NCI-H1930 (cell line): ENCODE measurements around the gene ITGA3.
A peak's percentile ranks its signal among the peaks of the same experiment; 100 is the strongest.

Source experiments
- DNase-seq, 2 experiments: peaks; one replicate each; lab custom pipeline; 2025; lab: John Stamatoyannopoulos, UW

The ITGA3 gene

DNA sequence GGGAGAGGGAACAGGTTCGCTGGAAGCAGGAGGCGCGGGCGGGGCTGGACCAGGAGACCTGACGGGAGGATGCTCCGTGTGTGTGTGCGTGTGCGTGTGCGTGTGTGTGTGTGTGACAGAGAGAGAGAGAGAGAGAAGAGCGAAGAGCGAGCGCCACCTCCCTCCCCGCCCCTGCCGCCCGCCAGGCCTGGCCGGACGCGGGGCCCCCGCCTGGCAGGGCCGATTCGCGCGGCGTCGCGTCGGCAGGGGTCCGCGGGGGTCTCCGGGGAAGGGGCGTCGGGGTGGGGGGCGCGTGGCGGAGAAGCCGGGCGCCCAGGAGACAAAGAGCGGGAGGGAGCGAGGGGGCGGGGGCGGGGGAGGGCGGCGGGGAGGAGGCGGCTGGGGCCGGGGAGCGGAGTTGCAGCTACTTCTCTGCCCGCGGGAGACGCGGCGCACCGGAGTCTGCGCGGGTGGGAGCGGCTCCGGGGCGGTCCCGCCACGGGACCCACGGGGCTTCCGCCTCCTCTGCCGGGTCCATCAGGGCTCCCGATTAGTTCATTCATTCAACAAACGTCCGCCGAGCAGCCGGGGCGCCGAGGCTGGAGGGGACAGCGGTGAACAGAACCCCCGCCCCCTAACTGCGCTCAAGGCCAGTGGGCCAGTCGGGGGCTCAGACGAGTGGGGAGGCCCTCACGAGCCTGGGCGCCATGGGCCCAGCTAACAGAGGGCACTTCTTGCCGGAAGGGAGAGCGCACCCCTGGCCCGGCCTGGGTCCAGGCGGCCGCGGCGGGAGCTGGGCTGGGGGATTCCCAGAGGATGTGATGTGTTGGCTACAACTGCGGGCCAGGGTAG lies 74.0 kb downstream of the ITGA3 start, which contains the start of gene SAMD14:
Gene SAMD14, minus strand, starts transcription at position 433 of the 831 bp plus-strand sequence. CDS start 5,201 bp downstream, outside the sequence.
- DNase-seq = peak in 1 of 2 experiments; percentile 8

DNA sequence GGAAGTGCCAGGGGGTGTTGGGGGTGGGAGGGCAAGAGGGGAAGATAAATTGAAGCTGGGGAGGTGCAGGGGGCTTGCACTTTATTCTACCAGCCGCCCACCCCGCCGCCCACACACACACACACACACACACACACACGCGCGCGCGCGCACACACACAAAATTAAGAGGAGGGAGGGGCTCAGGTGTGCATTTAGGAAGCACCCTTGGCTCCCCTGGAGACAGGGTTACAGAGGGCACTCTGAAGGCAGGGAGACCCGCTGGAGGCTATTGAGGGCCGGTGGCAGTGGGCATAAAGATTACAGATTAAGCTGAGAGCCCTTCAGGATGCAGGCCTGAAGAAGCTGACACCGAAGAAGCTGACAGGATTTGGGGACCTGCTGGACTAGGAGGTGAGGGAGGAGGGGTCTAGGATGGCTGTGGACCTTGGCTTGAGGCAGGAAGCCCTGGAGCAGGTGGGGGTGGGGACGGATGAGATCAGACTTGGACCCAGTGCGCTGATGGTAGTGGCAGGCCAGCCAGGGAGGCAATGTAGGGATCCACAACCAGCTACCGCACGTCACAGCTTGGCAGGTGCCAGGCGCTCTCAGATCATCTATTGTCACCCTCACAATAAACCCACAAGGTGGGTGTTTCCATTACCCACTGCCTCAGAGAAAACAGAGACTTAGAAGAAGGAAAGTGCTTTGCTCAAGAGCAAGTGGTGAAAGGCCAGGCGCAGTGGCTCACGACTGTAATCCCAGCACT lies 74.8 kb downstream of the ITGA3 start:
- no peak for DNase-seq

DNA sequence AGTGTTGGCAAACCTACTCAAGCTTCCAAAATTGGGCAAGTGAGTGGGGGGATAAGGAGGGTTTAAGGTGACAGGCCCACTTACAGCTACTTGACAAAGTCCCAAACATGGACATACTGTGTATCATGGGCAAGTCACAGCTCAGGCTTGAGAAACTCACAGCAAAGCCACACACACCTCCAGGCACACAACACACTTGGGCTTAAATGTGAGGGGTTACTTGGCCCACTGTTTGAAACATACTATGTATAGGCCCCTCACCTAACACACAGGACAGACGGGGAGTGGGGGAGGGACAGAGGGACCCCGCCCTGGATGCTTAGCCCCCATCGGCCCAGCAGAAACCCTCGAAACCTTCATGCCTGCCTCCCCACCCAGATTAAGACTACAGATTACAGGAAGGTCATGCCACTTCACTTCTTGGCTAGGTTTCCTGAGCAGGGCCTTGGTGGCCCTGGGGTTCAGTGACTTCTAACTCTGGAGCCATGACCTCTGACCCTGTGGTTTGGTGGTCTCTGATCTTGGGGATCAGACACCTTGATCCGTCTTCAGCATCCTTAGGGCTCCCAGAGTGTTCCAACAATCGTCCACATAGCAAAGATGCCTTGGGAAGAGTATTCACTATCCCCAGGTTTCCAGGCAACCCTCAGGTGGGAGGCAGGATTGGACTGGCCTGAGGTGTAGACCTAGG lies 76.3 kb downstream of the ITGA3 start:
- no peak for DNase-seq

DNA sequence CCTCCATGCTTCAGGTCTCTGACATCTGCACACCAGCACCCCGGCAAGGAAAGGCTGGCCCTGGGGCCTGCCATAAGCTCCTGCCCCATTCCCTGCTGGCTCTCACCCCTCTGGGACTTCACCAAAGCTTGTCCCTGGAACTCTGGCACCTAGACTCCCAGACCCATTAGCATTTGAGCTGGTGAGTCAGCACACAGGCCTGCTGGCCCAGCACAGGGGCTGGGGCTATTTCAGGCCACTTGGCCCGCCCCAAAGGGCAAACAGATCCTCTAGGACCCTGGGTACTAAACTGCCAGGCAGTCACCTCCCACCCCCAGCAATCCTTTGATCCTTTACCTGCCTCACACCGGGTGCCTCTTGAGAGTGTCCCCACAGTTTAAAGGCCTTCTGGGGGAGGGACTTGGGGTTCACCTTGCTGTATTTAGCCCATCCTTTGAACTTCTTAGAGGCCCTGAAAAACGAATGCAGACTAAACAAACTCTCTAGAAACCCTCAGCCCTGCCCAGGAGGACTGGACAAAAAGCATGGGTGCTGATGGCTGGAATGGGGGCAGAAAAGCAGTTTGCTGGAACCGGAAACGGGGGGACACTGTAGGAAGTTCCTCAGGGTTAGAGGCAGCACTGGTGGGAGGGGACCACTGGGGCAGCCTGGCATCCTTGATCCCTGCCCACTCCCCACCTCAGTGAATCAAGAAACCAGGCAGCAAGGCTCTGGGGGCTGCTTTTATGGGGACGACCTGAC lies 77.3 kb downstream of the ITGA3 start:
- DNase-seq = no peak

DNA sequence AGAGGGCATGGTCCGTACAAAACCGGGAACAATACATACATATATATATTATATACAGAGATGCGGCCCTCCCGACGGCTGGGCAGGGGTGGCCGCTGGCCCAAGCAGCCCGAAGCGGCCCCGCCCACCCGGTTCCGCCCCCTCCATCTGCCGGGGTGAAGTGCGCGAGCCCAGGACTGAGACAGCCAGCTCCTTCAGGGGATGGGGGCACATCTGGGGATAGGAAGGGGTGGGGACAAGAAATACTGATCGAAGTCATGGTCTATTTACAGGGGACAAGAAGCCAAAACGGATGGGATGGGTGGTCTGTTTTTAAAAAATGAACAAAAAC lies 77.8 kb downstream of the ITGA3 start:
- DNase-seq = no peak

DNA sequence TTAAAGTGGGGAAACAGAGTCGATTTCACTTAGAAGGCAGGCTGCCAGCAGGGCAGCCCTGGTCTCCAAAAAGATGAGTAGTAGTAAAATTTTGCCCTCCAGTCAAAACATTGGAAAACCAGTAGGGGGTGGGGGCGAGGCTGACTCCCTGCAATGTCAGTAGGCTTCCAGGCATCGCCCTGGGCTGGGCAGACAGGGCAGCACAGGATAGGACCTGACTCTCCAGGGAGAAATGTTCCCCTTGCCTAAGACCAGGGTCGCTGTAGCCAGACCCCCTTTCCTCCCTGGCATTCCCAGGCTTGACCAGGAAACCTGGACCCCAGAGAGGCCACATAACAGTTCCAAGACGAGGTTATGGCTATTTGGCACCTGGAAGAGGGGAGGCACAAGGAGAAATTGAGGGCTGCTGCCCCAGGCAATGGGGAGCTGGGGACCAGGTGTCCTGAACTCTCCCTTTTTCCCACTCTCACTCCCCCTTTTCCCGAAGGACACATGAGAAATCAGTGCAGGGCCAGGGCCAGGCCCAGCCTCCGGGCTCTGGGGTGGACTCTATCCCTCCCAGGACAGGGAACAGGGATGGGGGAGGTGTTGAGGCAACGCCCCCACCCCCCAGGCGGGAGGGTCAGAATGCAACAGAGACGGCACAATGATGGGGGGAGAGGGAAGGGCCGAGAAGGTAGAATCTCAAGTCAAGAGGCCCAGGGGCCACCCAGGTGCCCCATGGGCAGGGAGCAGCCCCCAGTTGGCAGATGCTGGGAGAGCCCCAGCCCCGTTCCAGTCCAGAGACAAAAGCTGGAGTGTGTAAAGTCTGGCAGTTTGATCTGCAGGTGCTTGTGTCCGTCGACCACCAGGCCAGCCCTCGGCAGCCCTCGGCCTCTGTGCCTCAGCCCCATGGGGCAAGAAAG lies 78.5 kb downstream of the ITGA3 start:
- DNase-seq = no peak

DNA sequence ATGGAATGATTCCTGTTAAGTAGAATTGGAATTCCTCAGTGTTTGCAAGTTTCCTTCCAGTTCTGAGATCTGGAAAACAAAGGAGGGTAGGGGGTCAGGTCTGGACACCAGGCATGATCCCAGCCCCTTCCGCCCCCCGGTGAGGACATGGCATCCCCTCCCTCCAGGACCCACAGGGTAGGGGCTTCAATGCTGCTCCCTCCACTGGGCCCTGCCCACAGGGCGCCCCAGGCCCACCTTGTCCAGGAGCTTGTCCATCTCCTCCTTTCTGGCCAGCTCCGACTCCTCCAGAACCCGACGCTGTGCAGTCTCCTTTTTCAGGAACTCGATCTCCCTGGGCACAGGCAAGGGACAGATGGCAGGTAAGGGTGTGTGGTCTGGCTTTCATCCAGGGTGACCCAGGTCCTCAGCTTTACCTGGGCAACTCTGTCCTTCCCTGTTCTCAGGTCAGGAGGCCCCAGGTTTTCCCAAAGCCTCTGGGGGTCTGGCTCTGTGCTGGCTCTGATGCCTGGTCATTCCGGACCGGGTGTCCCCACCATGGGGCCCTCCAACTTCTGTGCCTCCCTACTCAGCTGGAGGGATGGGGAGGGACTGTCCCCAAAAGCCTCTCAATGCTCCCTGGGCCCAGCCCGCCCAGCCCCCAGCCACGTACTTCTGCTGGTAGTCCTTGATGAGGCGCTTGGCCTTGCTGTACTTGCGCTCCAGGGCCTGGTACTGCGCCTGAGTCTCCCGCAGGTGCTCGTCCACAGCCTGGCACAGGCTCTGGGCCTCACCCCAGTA lies 79.6 kb downstream of the ITGA3 start:
- DNase-seq = no peak

DNA sequence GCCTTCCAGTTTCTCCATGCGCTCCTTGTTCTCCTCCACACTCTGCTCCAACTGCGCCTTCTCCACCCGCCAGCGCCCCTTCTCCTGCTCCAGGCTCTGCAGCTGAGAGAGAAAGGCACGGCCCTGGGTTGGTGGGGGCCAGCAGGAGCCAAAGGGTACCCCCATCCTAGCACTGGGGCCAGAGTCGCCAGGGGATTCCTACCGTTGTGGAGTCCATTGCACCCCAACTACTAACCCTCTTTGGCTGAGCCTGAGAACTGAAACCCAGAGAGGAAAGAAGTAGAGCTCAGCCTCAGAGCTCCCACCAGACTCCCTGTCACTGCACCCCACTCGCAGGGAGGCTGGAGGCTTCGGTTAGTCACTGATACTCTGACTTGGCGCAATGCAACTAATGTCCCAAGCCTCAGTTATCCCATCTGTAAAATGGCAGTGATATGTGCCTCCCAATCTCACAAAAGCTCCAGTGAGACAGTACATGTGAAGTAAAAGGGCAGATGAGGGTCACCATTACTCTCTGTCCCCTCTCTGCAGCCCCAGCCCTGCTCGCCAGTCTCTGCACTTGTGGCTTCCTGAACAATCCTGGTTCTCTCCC lies 80.3 kb downstream of the ITGA3 start:
- no peak for DNase-seq

DNA sequence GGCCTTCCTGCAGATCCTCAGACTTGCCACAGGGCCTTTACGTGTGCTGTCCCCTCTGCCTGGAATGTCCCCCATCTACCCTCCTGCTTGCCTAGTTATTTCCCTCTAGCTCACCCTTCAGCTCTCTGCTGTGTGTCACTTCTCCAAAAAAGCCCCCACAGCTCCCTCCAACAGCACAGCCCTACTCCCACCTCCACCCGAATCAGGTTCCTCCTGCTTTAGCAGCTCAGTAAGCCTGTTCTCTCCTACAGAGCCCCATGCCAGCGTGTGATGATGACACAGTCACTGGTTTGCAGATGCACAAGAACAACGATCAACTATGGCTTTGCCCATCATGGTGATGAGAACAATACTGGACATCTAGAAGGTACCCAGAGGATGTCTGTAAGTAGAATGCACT lies 81.1 kb downstream of the ITGA3 start:
- DNase-seq = no peak

DNA sequence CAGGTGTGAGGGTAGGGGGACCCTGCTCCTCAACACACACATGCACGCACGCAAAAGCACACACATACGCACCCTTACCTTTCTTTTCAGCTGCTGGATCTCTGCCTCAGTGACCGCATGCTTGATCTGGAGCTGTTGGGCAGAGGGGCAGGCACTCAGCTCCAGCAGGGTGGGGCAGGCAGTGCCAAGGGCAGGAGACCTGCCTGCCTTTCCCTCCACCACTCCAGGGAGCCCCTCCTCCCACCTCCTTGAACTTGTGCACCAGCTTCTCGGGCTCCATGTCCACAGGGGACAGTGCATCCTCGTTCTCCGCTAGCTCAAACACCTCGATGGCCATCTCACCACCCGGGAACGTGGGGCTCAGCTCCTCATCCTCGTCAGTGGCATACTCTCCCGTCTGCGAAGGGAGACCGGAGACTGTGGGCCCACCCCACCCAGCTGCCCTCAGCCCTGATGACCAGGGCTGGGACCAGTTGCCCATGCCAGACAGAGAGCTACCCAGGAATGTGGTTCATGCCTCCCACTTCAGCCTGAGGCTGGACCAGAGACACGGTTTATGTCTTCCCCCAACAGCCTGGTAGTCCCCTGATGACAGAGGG lies 83.4 kb downstream of the ITGA3 start:
- DNase-seq = no peak
